Prostate gland (tissue), 2 donors: ENCODE measurements around the gene NUDT5. TPM values are rescaled to one million over a fixed set of nuclear protein-coding genes. Genes with fewer than 3 reads are reported as not detected.

Source experiments
- DNase-seq: peaks from one replicate; pipeline ENCODE4 v3.0.0-alpha.2; 2019; ENCODE audit warnings: low spot score
- H3K27ac ChIP-seq, 2 donors: fragments of 200-600 bp; sonication (generic); 2 replicates each; pipeline ENCODE4 v1.5.1; 2017 to 2019
- H3K27me3 ChIP-seq: fragments of 200-600 bp; sonication (generic); replicated peaks from 2 replicates; pipeline ENCODE4 v1.5.1; 2019; ENCODE audit not compliant: insufficient read depth
- H3K36me3 ChIP-seq, 2 donors: fragments of 200-600 bp; sonication (generic); 1 replicate in 1 of 2; 2 replicates in 1 of 2; pipeline versions ENCODE4 v1.5.1 to v1.8.1; 2017 to 2019
- H3K4me1 ChIP-seq: fragments of 200-600 bp; sonication (generic); replicated peaks from 2 replicates; pipeline ENCODE4 v1.5.1; 2019
- H3K4me3 ChIP-seq, 2 donors: fragments of 200-600 bp; sonication (generic); 2 replicates each; pipeline ENCODE4 v1.5.1; 2017 to 2019
- H3K9me3 ChIP-seq: fragments of 200-600 bp; sonication (generic); 2 replicates; pipeline ENCODE4 v1.5.1; 2017
- POLR2A ChIP-seq: fragments of 450-650 bp; IDR thresholded peaks from one replicate; pipeline ENCODE4 v1.6.1; 2016; ENCODE audit warnings: antibody characterized with exemption, mild to moderate bottlenecking
- POLR2AphosphoS5 ChIP-seq: sonication (generic); formaldehyde crosslinking; IDR thresholded peaks from one replicate; pipeline ENCODE4 v1.6.1; 2017; ENCODE audit warnings: antibody characterized with exemption
- WGBS: methylation state at CpG from one replicate; pipeline ENCODE4 v1.1.5; 2018; 5-methylcytosine and 5-hydroxymethylcytosine counted together
- intact Hi-C: fragments of 100-400 bp; cut with DNase I; formaldehyde crosslinking; loops from one replicate; pipeline ENCODE4 v1.14.2; 2022
- total RNA-seq, 2 donors: library from RNA; depleted of rRNA; stranded (reverse); fragments of >200 nt; gene quantifications; one replicate each; pipeline ENCODE4 v1.1.0, GENCODE V29; 2016
- TF ChIP-seq, protein P1 (sequence below), 4 experiments: fragments of 200-600 bp in 2 of 4; fragments of 450-650 bp in 2 of 4; sonication (generic) in 2 of 4; IDR thresholded peaks; 1 replicate in 3 of 4; 2 replicates in 1 of 4; pipeline ENCODE4 v1.5.1; 2016 to 2019; ENCODE audit warnings: antibody characterized with exemption in 4 of 4, mild to moderate bottlenecking in 2 of 4, moderate library complexity in 2 of 4

NUDT5 gene
- total RNA-seq, 2 donors from 2014 or later: 32.6 to 35.8 TPM

GRCh38 chr10:12140038-12140437 is 55.7 kb downstream of the NUDT5 start:
- Histone ChIP-seq H3K27me3 (no peaks in the 10 kb centered on the region), H3K36me3 (peaks cover 0 to 8% of the 10 kb centered on the region in 2 donors), H3K9me3 (no peaks in the 10 kb centered on the region), H3K4me3 (no peak overlapping the region), H3K27ac (no peak overlapping the region), H3K4me1 (no peaks in the 10 kb centered on the region)
- 98% methylated on average over 1 of the region's 1 CpG for WGBS
- DNase-seq: no peak
- TF ChIP-seq POLR2AphosphoS5 (no peak), POLR2A (no peak)
- TF ChIP-seq, protein P1, sequence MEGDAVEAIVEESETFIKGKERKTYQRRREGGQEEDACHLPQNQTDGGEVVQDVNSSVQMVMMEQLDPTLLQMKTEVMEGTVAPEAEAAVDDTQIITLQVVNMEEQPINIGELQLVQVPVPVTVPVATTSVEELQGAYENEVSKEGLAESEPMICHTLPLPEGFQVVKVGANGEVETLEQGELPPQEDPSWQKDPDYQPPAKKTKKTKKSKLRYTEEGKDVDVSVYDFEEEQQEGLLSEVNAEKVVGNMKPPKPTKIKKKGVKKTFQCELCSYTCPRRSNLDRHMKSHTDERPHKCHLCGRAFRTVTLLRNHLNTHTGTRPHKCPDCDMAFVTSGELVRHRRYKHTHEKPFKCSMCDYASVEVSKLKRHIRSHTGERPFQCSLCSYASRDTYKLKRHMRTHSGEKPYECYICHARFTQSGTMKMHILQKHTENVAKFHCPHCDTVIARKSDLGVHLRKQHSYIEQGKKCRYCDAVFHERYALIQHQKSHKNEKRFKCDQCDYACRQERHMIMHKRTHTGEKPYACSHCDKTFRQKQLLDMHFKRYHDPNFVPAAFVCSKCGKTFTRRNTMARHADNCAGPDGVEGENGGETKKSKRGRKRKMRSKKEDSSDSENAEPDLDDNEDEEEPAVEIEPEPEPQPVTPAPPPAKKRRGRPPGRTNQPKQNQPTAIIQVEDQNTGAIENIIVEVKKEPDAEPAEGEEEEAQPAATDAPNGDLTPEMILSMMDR (IDR thresholded peaks at IDR 0.05): no peak
- intact Hi-C loops: no loop called here

DNA sequence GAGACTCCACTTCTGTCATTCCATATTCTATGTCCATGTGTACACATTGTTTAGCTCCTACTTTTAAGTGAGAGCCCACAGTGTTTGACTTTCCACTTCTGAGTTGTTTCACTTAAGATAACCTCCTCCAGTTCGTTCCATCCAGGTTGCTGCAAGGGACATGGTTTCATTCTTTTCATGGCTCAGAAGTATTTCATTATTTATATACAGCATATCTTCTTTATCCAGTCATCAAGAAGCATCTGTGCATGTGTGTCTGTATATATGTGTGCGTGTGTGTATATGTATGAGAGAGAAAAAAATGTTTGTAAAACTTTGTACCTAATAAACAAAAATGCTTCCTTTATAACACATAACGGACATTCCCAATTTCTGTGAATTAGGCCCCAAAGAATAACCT is 60.1 kb downstream of the NUDT5 start:
- Histone ChIP-seq H3K27me3 (no peaks in the 10 kb centered on the region), H3K4me1 (no peaks in the 10 kb centered on the region), H3K27ac (no peak overlapping the region), H3K9me3 (no peaks in the 10 kb centered on the region), H3K36me3 (peaks cover 0 to 8% of the 10 kb centered on the region in 2 donors), H3K4me3 (no peak overlapping the region)
- WGBS: 82% methylated on average over 3 of the region's 3 CpGs
- intact Hi-C loops: no loop called here
- DNase-seq: no peak
- TF ChIP-seq POLR2A (no peak), POLR2AphosphoS5 (no peak)
- TF ChIP-seq, protein P1 (IDR thresholded peaks at IDR 0.05): no peak

- Histone ChIP-seq H3K36me3 (no peaks in the 10 kb centered on the region), H3K27ac (peak overlapping the region; percentile 88 to 95), H3K27me3 (no peaks in the 10 kb centered on the region), H3K4me1 (no peaks in the 10 kb centered on the region), H3K9me3 (no peaks in the 10 kb centered on the region), H3K4me3 (peak overlapping the region; percentile 87 to 92)
- TF ChIP-seq POLR2A: no peak
- TF ChIP-seq, protein P1 (IDR thresholded peaks at IDR 0.05): peak in 1 of 4 experiments; percentile 39
- no peak for DNase-seq
- WGBS: 21% methylated on average over 11 of the region's 11 CpGs
- intact Hi-C loops: no loop called here
These were observed 65.3 kb downstream of the NUDT5 start for GRCh38 chr10:12130237-12130872.

DNA sequence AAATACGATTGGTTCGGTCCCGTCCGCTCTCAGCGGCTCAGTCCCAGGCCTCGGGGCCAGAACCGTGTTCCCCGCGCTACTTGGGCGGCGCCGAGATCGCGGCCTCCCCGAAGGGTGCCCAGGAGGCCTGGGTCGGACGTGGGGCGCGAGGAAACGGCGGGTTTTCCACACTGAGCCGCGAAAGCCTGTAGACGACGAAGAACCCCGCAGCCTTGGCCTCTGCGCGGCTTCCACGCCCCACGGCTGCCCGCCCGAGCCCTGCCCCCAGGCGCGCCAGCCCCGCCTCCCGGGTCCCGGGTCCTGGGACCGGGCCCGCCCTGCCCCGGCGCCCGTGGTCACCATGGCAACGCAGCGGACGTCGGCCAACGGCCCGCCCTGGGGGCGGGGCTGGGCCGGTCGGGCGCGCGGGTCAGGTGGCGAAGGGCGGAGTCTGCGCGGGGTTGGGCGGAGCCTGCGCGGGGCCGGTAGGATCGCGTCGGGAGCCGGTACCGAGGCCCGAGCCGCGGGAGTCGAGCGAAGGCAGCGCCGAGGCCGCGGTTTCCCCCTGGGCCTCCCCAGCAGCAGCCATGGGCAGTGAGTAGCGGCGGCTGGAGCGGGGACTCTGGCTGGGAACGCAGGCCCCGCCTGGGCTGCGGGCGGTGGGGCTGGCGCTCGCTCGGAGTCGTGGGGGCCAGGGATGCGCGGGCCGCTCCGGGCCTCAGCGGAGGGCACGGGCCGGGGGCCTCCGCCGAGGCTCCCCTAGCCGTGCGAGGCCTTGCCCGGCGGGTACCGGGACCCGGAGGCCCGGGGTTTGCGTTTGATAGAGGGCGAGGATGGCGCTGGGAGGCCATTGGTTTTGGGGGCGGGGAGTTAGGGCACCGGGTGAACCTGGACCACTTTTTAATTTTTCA is 66.2 kb downstream of the NUDT5 start, which contains the start of gene SEC61A2:
SEC61A2 (plus strand) TSS at position 456 of the 890 bp plus-strand sequence; CDS start at position 567, 111 bp downstream.
- Histone ChIP-seq H3K36me3 (no peaks in the 10 kb centered on the region), H3K9me3 (no peaks in the 10 kb centered on the region), H3K27me3 (no peaks in the 10 kb centered on the region), H3K27ac (peak within 1 kb of the TSS; percentile 88 to 95), H3K4me3 (peak within 1 kb of the TSS; percentile 87 to 92), H3K4me1 (no peaks in the 10 kb centered on the region)
- peak; percentile 96 for DNase-seq
- intact Hi-C loops: loop anchor here (1.0 kb wide), 1 partner anchor 86 kb away; no protein-coding TSS in a partner anchor
- 1% methylated on average over 69 of the region's 108 CpGs for WGBS
- TF ChIP-seq POLR2AphosphoS5: peak; percentile 40
- TF ChIP-seq POLR2A: peak; percentile 78
- TF ChIP-seq, protein P1 (IDR thresholded peaks at IDR 0.05): peak in 2 of 4 experiments; percentile 2 to 8
